IMR-90 (cell line): ENCODE results near the gene RAB1B.

Source experiments
- BHLHE40 ChIP-seq: fragments of 150-350 bp; IDR thresholded peaks from 2 replicates; pipeline ENCODE4 v1.6.1; 2016; ENCODE audit warnings: mild to moderate bottlenecking, low read depth, low read length
- CEBPB ChIP-seq: IDR thresholded peaks from 2 replicates; pipeline ENCODE4 v1.6.1; 2012; ENCODE audit warnings: low read depth, low read length, improper control_type of control experiment
- CHD1 ChIP-seq: IDR thresholded peaks from 2 replicates; pipeline ENCODE4 v1.6.1; 2012; ENCODE audit warnings: low read depth, low read length, improper control_type of control experiment
- FOS ChIP-seq: fragments of 150-350 bp; IDR thresholded peaks from 2 replicates; pipeline ENCODE4 v1.6.1; 2016; ENCODE audit warnings: low read depth, low read length
- MAFK ChIP-seq: IDR thresholded peaks from 2 replicates; pipeline ENCODE4 v1.6.1; 2012; ENCODE audit warnings: low read depth, low read length, improper control_type of control experiment
- MXI1 ChIP-seq: IDR thresholded peaks from 2 replicates; pipeline ENCODE4 v1.6.1; 2012; ENCODE audit warnings: low read depth, mild to moderate bottlenecking, low read length, moderate library complexity, borderline replicate concordance
- NFE2L2 ChIP-seq: fragments of 150-350 bp; IDR thresholded peaks from 2 replicates; pipeline ENCODE4 v1.6.1; 2016; ENCODE audit warnings: low read depth, mild to moderate bottlenecking, low read length
- POLR2A ChIP-seq: IDR thresholded peaks from 2 replicates; pipeline ENCODE4 v1.6.1; 2012; ENCODE audit warnings: mild to moderate bottlenecking, low read depth, low read length
- RAD21 ChIP-seq: IDR thresholded peaks from 2 replicates; pipeline ENCODE4 v1.6.1; 2012; ENCODE audit warnings: low read length, improper control_type of control experiment
- RCOR1 ChIP-seq: IDR thresholded peaks from 2 replicates; pipeline ENCODE4 v1.6.1; 2012; ENCODE audit warnings: mild to moderate bottlenecking, low read length, improper control_type of control experiment; ENCODE audit not compliant: insufficient replicate concordance
- RFX5 ChIP-seq: IDR thresholded peaks from 2 replicates; pipeline ENCODE4 v1.8.0; 2012; ENCODE audit warnings: low read depth, mild to moderate bottlenecking, low read length, moderate library complexity
- SMC3 ChIP-seq: fragments of 150-350 bp; IDR thresholded peaks from 2 replicates; pipeline ENCODE4 v1.6.1; 2016; ENCODE audit warnings: low read depth, mild to moderate bottlenecking, antibody characterized with exemption, low read length, moderate library complexity
- TF ChIP-seq, protein P1 (sequence below): conservative IDR thresholded peaks from 2 replicates; pipeline ENCODE4 v1.5.1; 2012; ENCODE audit warnings: mild to moderate bottlenecking, low read depth, low read length, improper control_type of control experiment
- TF ChIP-seq, protein P2 (sequence below): fragments of 150-350 bp; IDR thresholded peaks from 2 replicates; pipeline ENCODE4 v1.6.1; 2017; ENCODE audit warnings: mild to moderate bottlenecking, antibody characterized with exemption, low read length, low read depth

DNA sequence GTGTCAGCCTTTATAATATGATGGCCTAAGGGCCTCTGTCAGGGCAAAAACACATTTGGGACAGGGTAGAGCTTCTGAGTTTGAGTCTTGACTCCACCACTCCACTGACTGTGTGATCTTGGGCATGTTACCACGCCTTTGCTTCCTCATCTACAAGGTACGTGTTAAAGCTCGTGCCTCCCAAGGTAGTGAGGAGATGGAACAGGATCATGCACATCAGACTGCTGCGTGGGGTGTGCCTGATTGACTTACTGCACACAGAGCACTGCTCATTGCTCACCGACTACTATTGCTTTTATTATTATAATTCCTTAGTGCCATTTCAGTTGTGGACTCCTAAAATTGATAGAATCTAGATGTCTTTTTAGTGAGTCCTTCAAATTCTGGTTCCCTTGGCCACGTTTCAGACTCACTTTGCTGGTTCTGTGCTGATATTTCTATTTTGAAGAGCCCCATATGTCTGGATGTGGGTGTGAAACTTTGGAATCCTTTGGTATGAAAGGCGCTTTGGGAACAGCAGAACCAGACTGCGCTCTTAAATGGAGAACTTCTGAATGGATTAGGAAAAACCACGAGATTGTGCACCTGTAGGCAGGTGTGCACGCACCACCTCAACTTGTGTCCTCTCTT, 44.1 kb upstream of the RAB1B start:
- TF ChIP-seq, protein P1, sequence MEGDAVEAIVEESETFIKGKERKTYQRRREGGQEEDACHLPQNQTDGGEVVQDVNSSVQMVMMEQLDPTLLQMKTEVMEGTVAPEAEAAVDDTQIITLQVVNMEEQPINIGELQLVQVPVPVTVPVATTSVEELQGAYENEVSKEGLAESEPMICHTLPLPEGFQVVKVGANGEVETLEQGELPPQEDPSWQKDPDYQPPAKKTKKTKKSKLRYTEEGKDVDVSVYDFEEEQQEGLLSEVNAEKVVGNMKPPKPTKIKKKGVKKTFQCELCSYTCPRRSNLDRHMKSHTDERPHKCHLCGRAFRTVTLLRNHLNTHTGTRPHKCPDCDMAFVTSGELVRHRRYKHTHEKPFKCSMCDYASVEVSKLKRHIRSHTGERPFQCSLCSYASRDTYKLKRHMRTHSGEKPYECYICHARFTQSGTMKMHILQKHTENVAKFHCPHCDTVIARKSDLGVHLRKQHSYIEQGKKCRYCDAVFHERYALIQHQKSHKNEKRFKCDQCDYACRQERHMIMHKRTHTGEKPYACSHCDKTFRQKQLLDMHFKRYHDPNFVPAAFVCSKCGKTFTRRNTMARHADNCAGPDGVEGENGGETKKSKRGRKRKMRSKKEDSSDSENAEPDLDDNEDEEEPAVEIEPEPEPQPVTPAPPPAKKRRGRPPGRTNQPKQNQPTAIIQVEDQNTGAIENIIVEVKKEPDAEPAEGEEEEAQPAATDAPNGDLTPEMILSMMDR, result no peak
- TF ChIP-seq MAFK (no peak), BHLHE40 (no peak), SMC3 (no peak), POLR2A (no peak), RAD21 (no peak), CEBPB (no peak), MXI1 (no peak), NFE2L2 (no peak), RCOR1 (no peak), FOS (no peak), RFX5 (no peak), CHD1 (no peak)
- TF ChIP-seq, protein P2, sequence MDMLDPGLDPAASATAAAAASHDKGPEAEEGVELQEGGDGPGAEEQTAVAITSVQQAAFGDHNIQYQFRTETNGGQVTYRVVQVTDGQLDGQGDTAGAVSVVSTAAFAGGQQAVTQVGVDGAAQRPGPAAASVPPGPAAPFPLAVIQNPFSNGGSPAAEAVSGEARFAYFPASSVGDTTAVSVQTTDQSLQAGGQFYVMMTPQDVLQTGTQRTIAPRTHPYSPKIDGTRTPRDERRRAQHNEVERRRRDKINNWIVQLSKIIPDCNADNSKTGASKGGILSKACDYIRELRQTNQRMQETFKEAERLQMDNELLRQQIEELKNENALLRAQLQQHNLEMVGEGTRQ, result no peak
